HepG2 (cell line): ENCODE results near the gene LSMEM2. TPM values are rescaled to one million over a fixed set of nuclear protein-coding genes. Genes with fewer than 3 reads are reported as not detected.
A peak's percentile ranks its signal among the peaks of the same experiment; 100 is the strongest.

Source experiments
- ATAC-seq: fragments of 200-7000 bp; cut with Tn5 transposase; 3 replicates; pipeline ENCODE4 v1.9.1; 2020; ENCODE audit warnings: mild to moderate bottlenecking, moderate library complexity
- BruUV-seq: library from RNA; stranded (reverse); fragments of 400-500 nt; replicated peaks from 2 replicates; lab custom pipeline; 2021; lab: Mats Ljungman, UMichigan
- CTCF ChIA-PET: fragments of 300-600 bp; formaldehyde crosslinking; extraction: SDS; loops from one replicate; lab custom pipeline; 2021; ENCODE audit warnings: low total read pairs, inconsistent platforms, low intra/inter-chr PET ratio; lab: Yijun Ruan, JAX
- POLR2A ChIA-PET: fragments of 350-600 bp; sonication (Branson Sonifier 250); formaldehyde crosslinking; loops from one replicate; lab custom pipeline; 2020; ENCODE audit warnings: antibody characterized with exemption, inconsistent platforms; lab: Yijun Ruan, JAX
- DNase-seq: peaks from one replicate; pipeline ENCODE4 v3.0.0-alpha.2; 2015; ENCODE audit warnings: low spot score
- FAIRE-seq: peaks from 3 replicates; lab custom pipeline; 2011; peaks lifted over from hg19 to GRCh38; lab: Jason Lieb, UNC
- H2AFZ ChIP-seq: one replicate; pipeline ENCODE4 v1.6.1; 2011; ENCODE audit warnings: low read length, inconsistent platforms
- H3K27ac ChIP-seq: fragments of 300-600 bp; 3 replicates; pipeline ENCODE4 v1.8.0; 2011; ENCODE audit warnings: mixed run types, mild to moderate bottlenecking, mixed read lengths, low read length, inconsistent platforms; ENCODE audit not compliant: insufficient read depth; ENCODE audit errors: extremely low read length
- H3K27me3 ChIP-seq, 2 experiments: fragments of 200-600 bp in 1 of 2; 2 replicates in 1 of 2; 3 replicates in 1 of 2; pipeline versions ENCODE4 v1.6.0 to v1.8.0; 2011; ENCODE audit warnings: low read length in 2 of 2, mild to moderate bottlenecking in 2 of 2, moderate library complexity in 2 of 2, inconsistent platforms in 1 of 2; ENCODE audit not compliant: insufficient read depth in 2 of 2, control insufficient read depth in 1 of 2
- H3K36me3 ChIP-seq, 2 experiments: fragments of 200-600 bp in 1 of 2; replicated peaks in 1 of 2; 2 replicates in 1 of 2; 3 replicates in 1 of 2; pipeline versions ENCODE4 v1.5.1 to v1.8.0; 2011; ENCODE audit warnings: low read length in 2 of 2, inconsistent platforms in 1 of 2; ENCODE audit not compliant: insufficient read depth in 2 of 2, control insufficient read depth in 1 of 2
- H3K4me1 ChIP-seq: 2 replicates; pipeline ENCODE4 v1.5.1; 2012; ENCODE audit warnings: low read length, inconsistent platforms; ENCODE audit not compliant: insufficient read depth
- H3K4me2 ChIP-seq: 2 replicates; pipeline ENCODE4 v1.6.0; 2011; ENCODE audit warnings: low read depth, low read length, inconsistent platforms
- H3K4me3 ChIP-seq, 3 experiments: fragments of 200-600 bp in 1 of 3; sonication (generic), shearing (Covaris generic) in 1 of 3; replicated peaks in 1 of 3; 2 replicates each; pipeline ENCODE4 v1.5.1; 2011 to 2016; ENCODE audit warnings: low read length in 3 of 3, inconsistent platforms in 2 of 3, low read depth in 2 of 3, mild to moderate bottlenecking in 2 of 3, control low read depth in 1 of 3, mixed read lengths in 1 of 3; ENCODE audit not compliant: insufficient read depth in 1 of 3
- H3K79me2 ChIP-seq: one replicate; pipeline ENCODE4 v1.6.1; 2011; ENCODE audit warnings: low read length, inconsistent platforms; ENCODE audit not compliant: insufficient read depth
- H3K9ac ChIP-seq: 2 replicates; pipeline ENCODE4 v1.6.0; 2011; ENCODE audit warnings: mild to moderate bottlenecking, low read depth, low read length, inconsistent platforms; ENCODE audit not compliant: insufficient read depth
- H3K9me3 ChIP-seq: 2 replicates; pipeline ENCODE4 v1.5.1; 2012; ENCODE audit warnings: mild to moderate bottlenecking, low read length
- H4K20me1 ChIP-seq: 2 replicates; pipeline ENCODE4 v1.6.0; 2011; ENCODE audit warnings: inconsistent platforms, mild to moderate bottlenecking, low read length, moderate library complexity; ENCODE audit not compliant: insufficient read depth
- ATF2 ChIP-seq: sonication (generic); formaldehyde crosslinking; IDR thresholded peaks from 2 replicates; pipeline ENCODE4 v1.4.0; 2020; ENCODE audit warnings: missing genetic modification reagents
- DMAP1 ChIP-seq: IDR thresholded peaks from 2 replicates; pipeline ENCODE4 v1.6.1; 2016
- EP300 ChIP-seq, 3 experiments: sonication (generic) in 1 of 3; formaldehyde crosslinking in 1 of 3; IDR thresholded peaks; 2 replicates each; pipeline versions ENCODE4 v1.5.1 to v1.6.1; 2011 to 2020; ENCODE audit warnings: low read depth in 2 of 3, low read length in 2 of 3, borderline replicate concordance in 1 of 3, improper control_type of control experiment in 1 of 3, mild to moderate bottlenecking in 1 of 3, missing genetic modification reagents in 1 of 3, moderate library complexity in 1 of 3
- HIC2 ChIP-seq: sonication (generic); formaldehyde crosslinking; IDR thresholded peaks from 2 replicates; pipeline ENCODE4 v1.9.0; 2022; ENCODE audit warnings: low read depth, missing genetic modification reagents
- JUN ChIP-seq: sonication (generic); formaldehyde crosslinking; IDR thresholded peaks from 2 replicates; pipeline ENCODE4 v1.4.0; 2020; ENCODE audit warnings: mild to moderate bottlenecking, missing genetic modification reagents
- KLF12 ChIP-seq: sonication (generic); formaldehyde crosslinking; IDR thresholded peaks from 2 replicates; pipeline ENCODE4 v1.4.0; 2020; ENCODE audit warnings: missing genetic modification reagents, borderline replicate concordance
- MTF2 ChIP-seq: sonication (generic); formaldehyde crosslinking; IDR thresholded peaks from 2 replicates; pipeline ENCODE4 v1.5.0; 2020; ENCODE audit warnings: missing genetic modification reagents, borderline replicate concordance
- NCOA2 ChIP-seq: sonication (generic); formaldehyde crosslinking; IDR thresholded peaks from 2 replicates; pipeline ENCODE4 v1.8.0; 2022; ENCODE audit warnings: inconsistent platforms
- SP1 ChIP-seq, 2 experiments: fragments of 450-650 bp in 1 of 2; sonication (generic) in 1 of 2; formaldehyde crosslinking in 1 of 2; IDR thresholded peaks; 2 replicates each; pipeline versions ENCODE4 v1.4.0 to v1.6.1; 2016 to 2020; ENCODE audit warnings: missing genetic modification reagents in 1 of 2
- THAP11 ChIP-seq: IDR thresholded peaks from 2 replicates; pipeline ENCODE4 v1.6.1; 2016; ENCODE audit warnings: missing biosample characterization, missing genetic modification reagents
- ZBTB39 ChIP-seq: sonication (generic); formaldehyde crosslinking; IDR thresholded peaks from 2 replicates; pipeline ENCODE4 v1.5.0; 2020; ENCODE audit warnings: missing genetic modification reagents
- ZNF772 ChIP-seq: sonication (generic); formaldehyde crosslinking; IDR thresholded peaks from 2 replicates; pipeline ENCODE4 v1.5.0; 2020; ENCODE audit warnings: mild to moderate bottlenecking, missing genetic modification reagents
- WGBS: methylation state at CpG from one replicate; pipeline ENCODE4 v1.1.6; 2017; ENCODE audit warnings: low lambda C conversion rate; 5-methylcytosine and 5-hydroxymethylcytosine counted together
- in situ Hi-C: cut with HindIII; loops from 2 replicates; pipeline ENCODE4 v1.10.0; 2017; ENCODE audit warnings: low pct_unique_long_range_greater_than_20kb; ENCODE audit not compliant: extremely low pct_ligation_motif_present
- intact Hi-C: fragments of 100-400 bp; cut with micrococcal nuclease; formaldehyde crosslinking; loops from one replicate; pipeline ENCODE4 v1.10.0; 2022; ENCODE audit not compliant: unreplicated experiment
- polyA plus RNA-seq, 8 experiments: library from polyadenylated mRNA; depleted of rRNA in 3 of 8; stranded (reverse) in 7 of 8; unstranded in 1 of 8; fragments of >200 nt; fragmentation: Illumina TruSeq in 4 of 8; extraction: Trizol in 4 of 8; gene quantifications; 2 replicates each; pipeline versions ENCODE4 v1.2.1 to v1.2.3, GENCODE V29; 2011 to 2016; ENCODE audit warnings: low read depth in 4 of 8, missing spikeins in 1 of 8, mixed read lengths in 1 of 8; ENCODE audit not compliant: insufficient read depth in 1 of 8
- total RNA-seq, 5 experiments: library from RNA; depleted of rRNA; stranded (reverse); fragments of >200 nt; fragmentation: Illumina TruSeq; extraction: Trizol; gene quantifications; 2 replicates each; pipeline ENCODE4 v1.2.3, GENCODE V29; 2016; ENCODE audit warnings: low read depth in 1 of 5
- TF ChIP-seq, protein P1 (sequence below): sonication (generic); formaldehyde crosslinking; IDR thresholded peaks from 2 replicates; pipeline ENCODE4 v1.8.0; 2023; ENCODE audit warnings: mild to moderate bottlenecking, missing genetic modification reagents

Gene LSMEM2
- total and polyA plus RNA-seq, 2 of the 13 experiments (the other 11 are each of a cell fraction or from before 2014, with no cell fraction given) = 0.07 to 0.41 TPM

- H3K4me3 ChIP-seq = peak overlapping the region; percentile 31 to 69 (median 46); a peak in 5 of 6 replicates
- H2AFZ ChIP-seq = no peak overlapping the region
- BruUV-seq = no TSS peak
- H3K9ac ChIP-seq = peak overlapping the region; percentile 79
- H3K4me2 ChIP-seq = peak overlapping the region; percentile 98
- ATAC-seq (peak; percentile 61), FAIRE-seq (peak; percentile 87), DNase-seq (peak; percentile 98)
- ChIA-PET POLR2A (interaction anchor here (0.6 to 8.0 kb wide), 26 partner anchors 7 to 114 kb away, joined by 3 to 155 read pairs (median 7); partner anchors contain the start of genes GNAI2, HYAL1, HYAL2 and HYAL3), CTCF (no interaction called here)
- H3K27me3 ChIP-seq = no peaks in the 10 kb centered on the region; a peak in 1 of 5 replicates
- no peaks in the 10 kb centered on the region for H3K9me3 ChIP-seq
- peaks cover 15% of the 10 kb centered on the region for H3K79me2 ChIP-seq
- peak overlapping the region; percentile 96 for H3K27ac ChIP-seq
- H4K20me1 ChIP-seq = no peaks in the 10 kb centered on the region
- 2% methylated on average over 7 of the region's 7 CpGs for WGBS
- no peaks in the 10 kb centered on the region for H3K36me3 ChIP-seq
- in situ Hi-C loops = loop anchor here (5.0 kb wide), 1 partner anchor 58 kb away; the partner anchor contains the start of gene HYAL2
- H3K4me1 ChIP-seq = peaks cover 91% of the 10 kb centered on the region
- intact Hi-C loops = loop anchor here (5.0 kb wide), 1 partner anchor 38 kb away; the partner anchor contains the start of gene HYAL1
- TF ChIP-seq ATF2 (CRISPR knock-in tag) (peak; percentile 89), ZNF772 (no peak), JUN (CRISPR knock-in tag) (peak; percentile 96), ZBTB39 (CRISPR knock-in tag) (0 out of 2 replicates have a peak, but pooled peaks have one; percentile 18), SP1 (IDR thresholded peaks at IDR 0.05) (no peak), SP1 (CRISPR knock-in tag; IDR thresholded peaks at IDR 0.05) (peak; percentile 72), THAP11 (CRISPR knock-in tag) (peak; percentile 42; the same call in 1 of the 2 replicates), NCOA2 (CRISPR knock-in tag) (peak; percentile 63; the same call in 1 of the 2 replicates), DMAP1 (peak; percentile 51; the same call in 1 of the 2 replicates), EP300 (IDR thresholded peaks at IDR 0.05; ENCODE audit: low read depth in 2 of 2, low read length in 2 of 2) (peak in 1 of 2 experiments; percentile 62; a peak in 3 of 4 replicates), EP300 (CRISPR knock-in tag; IDR thresholded peaks at IDR 0.05; ENCODE audit: borderline replicate concordance) (0 out of 2 replicates have a peak, but pooled peaks have one; percentile 44), HIC2 (CRISPR knock-in tag) (peak; percentile 81), MTF2 (no peak), KLF12 (CRISPR knock-in tag) (0 out of 2 replicates have a peak, but pooled peaks have one; percentile 50)
- TF ChIP-seq, protein P1, sequence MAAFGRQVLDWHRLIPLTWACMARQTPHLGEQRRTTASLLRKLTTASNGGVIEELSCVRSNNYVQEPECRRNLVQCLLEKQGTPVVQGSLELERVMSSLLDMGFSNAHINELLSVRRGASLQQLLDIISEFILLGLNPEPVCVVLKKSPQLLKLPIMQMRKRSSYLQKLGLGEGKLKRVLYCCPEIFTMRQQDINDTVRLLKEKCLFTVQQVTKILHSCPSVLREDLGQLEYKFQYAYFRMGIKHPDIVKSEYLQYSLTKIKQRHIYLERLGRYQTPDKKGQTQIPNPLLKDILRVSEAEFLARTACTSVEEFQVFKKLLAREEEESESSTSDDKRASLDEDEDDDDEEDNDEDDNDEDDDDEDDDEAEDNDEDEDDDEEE (CRISPR knock-in tag) = 0 out of 2 replicates have a peak, but pooled peaks have one; percentile 8
Measured at GRCh38 chr3:50264383-50264963, 14.4 kb upstream of the LSMEM2 start.
